Measurements from ENCODE around the gene UHRF1. TPM values are rescaled to one million over a fixed set of nuclear protein-coding genes. Genes with fewer than 3 reads are reported as not detected.
A peak's percentile ranks its signal among the peaks of the same experiment; 100 is the strongest.

Gene UHRF1
- total and polyA plus RNA-seq, 2 of the 13 experiments (the other 11 are each of a cell fraction or from before 2014, with no cell fraction given): 6.8 to 78.4 TPM

DNA sequence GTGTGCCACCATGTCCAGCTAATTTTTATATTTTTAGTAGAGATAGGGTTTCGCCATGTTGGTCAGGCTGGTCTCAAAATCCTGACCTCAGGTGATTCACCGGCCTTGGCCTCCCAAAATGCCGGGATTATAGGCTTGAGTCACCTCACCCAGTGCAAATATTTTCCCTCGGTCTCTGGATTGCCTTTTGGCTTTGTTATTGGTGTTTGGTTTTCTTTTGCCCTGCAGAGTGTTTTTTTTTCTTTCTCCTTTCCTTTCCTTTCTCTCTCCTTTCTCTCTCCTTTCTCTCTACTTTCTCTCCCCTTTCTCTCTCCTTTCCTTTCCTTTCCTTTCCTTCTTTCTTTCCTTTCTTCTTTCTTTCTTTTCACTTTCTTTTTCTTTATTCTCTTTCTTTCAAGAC is 92.8 kb downstream of the UHRF1 start (continued):
- TF ChIP-seq CAMTA2 (CRISPR knock-in tag; IDR thresholded peaks at IDR 0.05; ENCODE audit: borderline replicate concordance) (no peak), NR2F2 (IDR thresholded peaks at IDR 0.05; ENCODE audit: borderline replicate concordance, low read depth) (no peak), NFE2L1 (CRISPR knock-in tag; IDR thresholded peaks at IDR 0.05; ENCODE audit: borderline replicate concordance) (no peak), RFX3 (CRISPR knock-in tag; IDR thresholded peaks at IDR 0.05) (no peak), ZNF557 (CRISPR knock-in tag; IDR thresholded peaks at IDR 0.05) (no peak), ZNF564 (CRISPR knock-in tag; IDR thresholded peaks at IDR 0.05) (no peak), TEAD2 (CRISPR knock-in tag; IDR thresholded peaks at IDR 0.05) (no peak), POGZ (CRISPR knock-in tag; IDR thresholded peaks at IDR 0.05) (0 out of 2 replicates have a peak, but pooled peaks have one; percentile 21), WIZ (CRISPR knock-in tag; IDR thresholded peaks at IDR 0.05) (no peak), ETV5 (CRISPR knock-in tag; IDR thresholded peaks at IDR 0.05; ENCODE audit: borderline replicate concordance) (peak; percentile 21; the same call in 1 of the 2 replicates), ZNF7 (CRISPR knock-in tag; IDR thresholded peaks at IDR 0.05) (no peak), ZNF234 (CRISPR knock-in tag; conservative IDR thresholded peaks at IDR 0.05) (no peak), ZFY (CRISPR knock-in tag; IDR thresholded peaks at IDR 0.05) (no peak), XRCC5 (optimal IDR thresholded peaks at IDR 0.05; ENCODE audit: low read length) (no peak), MTF2 (CRISPR knock-in tag; IDR thresholded peaks at IDR 0.05; ENCODE audit: borderline replicate concordance) (no peak), HOXA5 (CRISPR knock-in tag; IDR thresholded peaks at IDR 0.05) (no peak), NRL (CRISPR knock-in tag; IDR thresholded peaks at IDR 0.05; ENCODE audit: borderline replicate concordance) (no peak), NFIB (CRISPR knock-in tag; IDR thresholded peaks at IDR 0.05; ENCODE audit: borderline replicate concordance) (no peak), RELA (CRISPR knock-in tag; IDR thresholded peaks at IDR 0.05) (no peak), FOXJ3 (CRISPR knock-in tag; IDR thresholded peaks at IDR 0.05; ENCODE audit: borderline replicate concordance) (0 out of 2 replicates have a peak, but pooled peaks have one; percentile 38), NR2C2 (CRISPR knock-in tag; IDR thresholded peaks at IDR 0.05; ENCODE audit: borderline replicate concordance) (0 out of 2 replicates have a peak, but pooled peaks have one; percentile 20)
- TF ChIP-seq, protein P1, sequence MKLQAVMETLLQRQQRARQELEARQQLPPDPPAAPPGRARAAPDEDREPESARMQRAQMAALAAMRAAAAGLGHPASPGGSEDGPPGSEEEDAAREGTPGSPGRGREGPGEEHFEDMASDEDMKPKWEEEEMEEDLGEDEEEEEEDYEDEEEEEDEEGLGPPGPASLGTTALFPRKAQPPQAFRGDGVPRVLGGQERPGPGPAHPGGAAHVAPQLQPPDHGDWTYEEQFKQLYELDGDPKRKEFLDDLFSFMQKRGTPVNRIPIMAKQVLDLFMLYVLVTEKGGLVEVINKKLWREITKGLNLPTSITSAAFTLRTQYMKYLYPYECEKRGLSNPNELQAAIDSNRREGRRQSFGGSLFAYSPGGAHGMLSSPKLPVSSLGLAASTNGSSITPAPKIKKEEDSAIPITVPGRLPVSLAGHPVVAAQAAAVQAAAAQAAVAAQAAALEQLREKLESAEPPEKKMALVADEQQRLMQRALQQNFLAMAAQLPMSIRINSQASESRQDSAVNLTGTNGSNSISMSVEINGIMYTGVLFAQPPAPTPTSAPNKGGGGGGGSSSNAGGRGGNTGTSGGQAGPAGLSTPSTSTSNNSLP (IDR thresholded peaks at IDR 0.05; ENCODE audit: low read depth, low read length): 0 out of 2 replicates have a peak, but pooled peaks have one; percentile 42
- TF ChIP-seq, protein P2, sequence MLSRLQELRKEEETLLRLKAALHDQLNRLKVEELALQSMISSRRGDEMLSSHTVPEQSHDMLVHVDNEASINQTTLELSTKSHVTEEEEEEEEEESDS (CRISPR knock-in tag; IDR thresholded peaks at IDR 0.05; ENCODE audit: borderline replicate concordance): no peak
- TF ChIP-seq, protein P3, sequence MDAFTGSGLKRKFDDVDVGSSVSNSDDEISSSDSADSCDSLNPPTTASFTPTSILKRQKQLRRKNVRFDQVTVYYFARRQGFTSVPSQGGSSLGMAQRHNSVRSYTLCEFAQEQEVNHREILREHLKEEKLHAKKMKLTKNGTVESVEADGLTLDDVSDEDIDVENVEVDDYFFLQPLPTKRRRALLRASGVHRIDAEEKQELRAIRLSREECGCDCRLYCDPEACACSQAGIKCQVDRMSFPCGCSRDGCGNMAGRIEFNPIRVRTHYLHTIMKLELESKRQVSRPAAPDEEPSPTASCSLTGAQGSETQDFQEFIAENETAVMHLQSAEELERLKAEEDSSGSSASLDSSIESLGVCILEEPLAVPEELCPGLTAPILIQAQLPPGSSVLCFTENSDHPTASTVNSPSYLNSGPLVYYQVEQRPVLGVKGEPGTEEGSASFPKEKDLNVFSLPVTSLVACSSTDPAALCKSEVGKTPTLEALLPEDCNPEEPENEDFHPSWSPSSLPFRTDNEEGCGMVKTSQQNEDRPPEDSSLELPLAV (CRISPR knock-in tag; conservative IDR thresholded peaks at IDR 0.05; ENCODE audit: low read depth): no peak
